SK-N-SH treated with all-trans-retinoic acid at 6 μM for 48 hours (cell line): ENCODE results near the gene CPPED1.

ENCODE experiments used
- ATAC-seq: fragments of 200-7000 bp; cut with Tn5 transposase; 3 replicates; pipeline ENCODE4 v1.9.1; 2020; ENCODE audit warnings: mild to moderate bottlenecking, moderate library complexity
- ARNTL ChIP-seq: fragments of 450-650 bp; formaldehyde crosslinking; IDR thresholded peaks from 2 replicates; pipeline ENCODE4 v1.5.0; 2020; ENCODE audit warnings: low read depth, mild to moderate bottlenecking, moderate library complexity, borderline replicate concordance
- BACH2 ChIP-seq: fragments of 250-450 bp; sonication (Bioruptor Pico); IDR thresholded peaks from 2 replicates; pipeline ENCODE4 v1.9.0; 2021; ENCODE audit warnings: mild to moderate bottlenecking, borderline replicate concordance
- CREB5 ChIP-seq: fragments of 250-450 bp; sonication (Bioruptor Pico); IDR thresholded peaks from 2 replicates; pipeline ENCODE4 v1.5.1; 2020; ENCODE audit warnings: low read depth, mild to moderate bottlenecking, moderate library complexity
- CSDC2 ChIP-seq: fragments of 250-450 bp; sonication (Bioruptor Pico); IDR thresholded peaks from 2 replicates; pipeline ENCODE4 v1.5.0; 2020; ENCODE audit warnings: mild to moderate bottlenecking, moderate library complexity
- CSRNP3 ChIP-seq: fragments of 250-450 bp; sonication (Bioruptor Pico); IDR thresholded peaks from 2 replicates; pipeline ENCODE4 v1.5.1; 2021; ENCODE audit warnings: mild to moderate bottlenecking, moderate library complexity
- ESRRG ChIP-seq: fragments of 250-450 bp; sonication (Bioruptor Pico); IDR thresholded peaks from 2 replicates; pipeline ENCODE4 v1.6.1; 2021; ENCODE audit warnings: mild to moderate bottlenecking
- GLIS3 ChIP-seq: fragments of 250-450 bp; sonication (Bioruptor Pico); IDR thresholded peaks from 2 replicates; pipeline ENCODE4 v1.5.0; 2020; ENCODE audit warnings: mild to moderate bottlenecking, moderate library complexity
- ISL1 ChIP-seq: fragments of 250-450 bp; sonication (Bioruptor Pico); IDR thresholded peaks from 2 replicates; pipeline ENCODE4 v2.1.2; 2022; ENCODE audit warnings: mild to moderate bottlenecking, moderate library complexity
- OSR1 ChIP-seq: fragments of 250-450 bp; sonication (Bioruptor Pico); IDR thresholded peaks from 2 replicates; pipeline ENCODE4 v1.8.0; 2022; ENCODE audit warnings: moderate library complexity, mild to moderate bottlenecking, inconsistent platforms
- PATZ1 ChIP-seq: fragments of 250-450 bp; sonication (Bioruptor Pico); IDR thresholded peaks from 2 replicates; pipeline ENCODE4 v1.8.0; 2020; ENCODE audit warnings: mild to moderate bottlenecking, moderate library complexity, borderline replicate concordance
- POU6F1 ChIP-seq: fragments of 250-450 bp; sonication (Bioruptor Pico); IDR thresholded peaks from 2 replicates; pipeline ENCODE4 v1.8.0; 2021; ENCODE audit warnings: low read depth, mild to moderate bottlenecking, moderate library complexity, borderline replicate concordance
- PPARA ChIP-seq: fragments of 250-450 bp; sonication (Bioruptor Pico); IDR thresholded peaks from 2 replicates; pipeline ENCODE4 v1.5.0; 2020; ENCODE audit warnings: mild to moderate bottlenecking, borderline replicate concordance
- RARB ChIP-seq: fragments of 250-450 bp; sonication (Bioruptor Pico); IDR thresholded peaks from 2 replicates; pipeline ENCODE4 v1.8.0; 2021; ENCODE audit warnings: mild to moderate bottlenecking, moderate library complexity
- SNAI2 ChIP-seq: fragments of 250-450 bp; sonication (Bioruptor Pico); IDR thresholded peaks from 2 replicates; pipeline ENCODE4 v1.5.0; 2020; ENCODE audit warnings: mild to moderate bottlenecking, moderate library complexity
- TOX ChIP-seq: fragments of 250-450 bp; sonication (Bioruptor Pico); IDR thresholded peaks from 2 replicates; pipeline ENCODE4 v1.8.0; 2021; ENCODE audit warnings: mild to moderate bottlenecking, moderate library complexity, borderline replicate concordance
- TSHZ2 ChIP-seq: fragments of 250-450 bp; sonication (Bioruptor Pico); IDR thresholded peaks from 2 replicates; pipeline ENCODE4 v1.5.0; 2020; ENCODE audit warnings: mild to moderate bottlenecking, moderate library complexity
- ZFP3 ChIP-seq: fragments of 250-450 bp; sonication (Bioruptor Pico); IDR thresholded peaks from 2 replicates; pipeline ENCODE4 v1.5.0; 2020; ENCODE audit warnings: mild to moderate bottlenecking, moderate library complexity
- ZFP30 ChIP-seq: fragments of 450-650 bp; formaldehyde crosslinking; IDR thresholded peaks from 2 replicates; pipeline ENCODE4 v1.5.0; 2022; ENCODE audit warnings: mild to moderate bottlenecking, moderate library complexity
- ZNF565 ChIP-seq: fragments of 450-650 bp; formaldehyde crosslinking; conservative IDR thresholded peaks from 2 replicates; pipeline ENCODE4 v1.5.0; 2020; ENCODE audit warnings: low read depth, mild to moderate bottlenecking, moderate library complexity
- ZNF70 ChIP-seq: fragments of 450-650 bp; formaldehyde crosslinking; IDR thresholded peaks from 2 replicates; pipeline ENCODE4 v1.5.0; 2020; ENCODE audit warnings: mild to moderate bottlenecking, moderate library complexity
- ZNF8 ChIP-seq: fragments of 450-650 bp; formaldehyde crosslinking; IDR thresholded peaks from 2 replicates; pipeline ENCODE4 v1.5.0; 2020; ENCODE audit warnings: mild to moderate bottlenecking, moderate library complexity

The CPPED1 gene

GRCh38 chr16:12675852-12676251 lies 127.8 kb downstream of the CPPED1 start:
- ATAC-seq: peak; percentile 46
- no peak for TF ChIP-seq CREB5 (CRISPR knock-in tag)
- TF ChIP-seq ZNF8 (CRISPR knock-in tag): no peak

- TF ChIP-seq ISL1 (peak; percentile 35), ZNF8 (CRISPR knock-in tag) (no peak)
- ATAC-seq: peak; percentile 41; the same call in 2 of the 3 replicates
Observed at GRCh38 chr16:12675046-12675445, 128.6 kb downstream of the CPPED1 start.

GRCh38 chr16:12674524-12674923 lies 129.2 kb downstream of the CPPED1 start:
- ATAC-seq: no peak
- TF ChIP-seq BACH2 (no peak), TOX (CRISPR knock-in tag) (no peak), ZNF70 (CRISPR knock-in tag) (no peak), CREB5 (CRISPR knock-in tag) (no peak), ARNTL (CRISPR knock-in tag) (no peak), ISL1 (no peak), ESRRG (CRISPR knock-in tag) (no peak), TSHZ2 (CRISPR knock-in tag) (no peak), PPARA (CRISPR knock-in tag) (no peak), SNAI2 (CRISPR knock-in tag) (no peak), POU6F1 (no peak)

- TF ChIP-seq PATZ1 (CRISPR knock-in tag) (no peak), TSHZ2 (CRISPR knock-in tag) (no peak), BACH2 (no peak), ZFP3 (CRISPR knock-in tag) (no peak), ZFP30 (no peak), ZNF565 (CRISPR knock-in tag) (no peak), POU6F1 (no peak), OSR1 (CRISPR knock-in tag) (no peak), CSRNP3 (CRISPR knock-in tag) (no peak), ARNTL (CRISPR knock-in tag) (no peak), CSDC2 (CRISPR knock-in tag) (no peak), TOX (CRISPR knock-in tag) (no peak), SNAI2 (CRISPR knock-in tag) (no peak), RARB (CRISPR knock-in tag) (no peak), GLIS3 (CRISPR knock-in tag) (no peak), ISL1 (no peak)
- ATAC-seq: peak; percentile 44; the same call in 2 of the 3 replicates
Observed at GRCh38 chr16:12674071-12674470, 129.6 kb downstream of the CPPED1 start.
